HEK293 (cell line): Measurements from ENCODE around the gene RHBDD1.

Experiments used
- CTCF ChIA-PET: fragments of 350-600 bp; formaldehyde crosslinking; extraction: SDS; loops from one replicate; lab custom pipeline; 2021; ENCODE audit warnings: antibody characterized with exemption; lab: Yijun Ruan, JAX
- POLR2A ChIA-PET: fragments of 300-600 bp; formaldehyde crosslinking; extraction: SDS; loops from one replicate; lab custom pipeline; 2020; ENCODE audit warnings: antibody characterized with exemption, inconsistent platforms; lab: Yijun Ruan, JAX
- H3K27ac ChIP-seq: fragments of 200-500 bp; sonication (Bioruptor generic); 2 replicates; pipeline ENCODE4 v1.5.1; 2014; ENCODE audit warnings: low read depth, low read length, control low read depth, inconsistent platforms; ENCODE audit errors: extremely low read depth
- H3K36me3 ChIP-seq, 2 experiments: fragments of 200-500 bp in 1 of 2; sonication (Bioruptor generic) in 1 of 2; 1 replicate in 1 of 2; 2 replicates in 1 of 2; pipeline ENCODE4 v1.5.1; 2014 to 2017; ENCODE audit warnings: inconsistent platforms in 2 of 2, low read length in 2 of 2; ENCODE audit not compliant: control insufficient read depth in 2 of 2, insufficient read depth in 1 of 2
- H3K4me1 ChIP-seq: fragments of 200-500 bp; sonication (Bioruptor generic); 2 replicates; pipeline ENCODE4 v1.5.1; 2014; ENCODE audit warnings: mild to moderate bottlenecking, low read length, inconsistent platforms; ENCODE audit not compliant: control insufficient read depth, insufficient read depth
- H3K4me3 ChIP-seq: 2 replicates; pipeline ENCODE4 v1.5.1; 2011; ENCODE audit warnings: low read depth, mild to moderate bottlenecking, control low read depth, low read length, moderate library complexity
- H3K9me3 ChIP-seq: fragments of 200-500 bp; sonication (Bioruptor generic); 2 replicates; pipeline ENCODE4 v1.5.1; 2014; ENCODE audit warnings: low read depth, low read length, inconsistent platforms; ENCODE audit not compliant: control insufficient read depth, insufficient read depth
- HOXD13 ChIP-seq: sonication (generic); formaldehyde crosslinking; IDR thresholded peaks from 2 replicates; pipeline ENCODE4 v1.8.0; 2022; ENCODE audit warnings: missing genetic modification reagents, borderline replicate concordance
- INSM2 ChIP-seq: fragments of 450-650 bp; formaldehyde crosslinking; IDR thresholded peaks from 2 replicates; pipeline ENCODE4 v1.5.1; 2016; ENCODE audit warnings: missing biosample characterization, missing genetic modification characterization
- OSR2 ChIP-seq: fragments of 450-650 bp; formaldehyde crosslinking; IDR thresholded peaks from 2 replicates; pipeline ENCODE4 v1.5.1; 2016; ENCODE audit warnings: missing biosample characterization, missing genetic modification characterization
- ZBTB20 ChIP-seq: fragments of 450-650 bp; formaldehyde crosslinking; IDR thresholded peaks from 2 replicates; pipeline ENCODE4 v1.5.1; 2016; ENCODE audit warnings: missing biosample characterization, missing genetic modification characterization
- ZBTB26 ChIP-seq: fragments of 450-650 bp; formaldehyde crosslinking; optimal IDR thresholded peaks from 2 replicates; pipeline ENCODE3; 2016; ENCODE audit warnings: missing biosample characterization, mild to moderate bottlenecking, missing genetic modification characterization
- ZIC2 ChIP-seq: fragments of 450-650 bp; formaldehyde crosslinking; IDR thresholded peaks from 2 replicates; pipeline ENCODE4 v1.5.1; 2016; ENCODE audit warnings: missing biosample characterization, missing genetic modification characterization
- ZNF121 ChIP-seq: fragments of 450-650 bp; formaldehyde crosslinking; IDR thresholded peaks from 2 replicates; pipeline ENCODE4 v1.5.1; 2016; ENCODE audit warnings: missing biosample characterization, missing genetic modification characterization
- ZNF16 ChIP-seq: fragments of 450-650 bp; formaldehyde crosslinking; IDR thresholded peaks from 2 replicates; pipeline ENCODE4 v1.5.1; 2016; ENCODE audit warnings: low read depth, missing biosample characterization, missing genetic modification characterization
- ZNF174 ChIP-seq: fragments of 450-650 bp; formaldehyde crosslinking; IDR thresholded peaks from 2 replicates; pipeline ENCODE4 v1.5.0; 2017; ENCODE audit warnings: missing biosample characterization, mild to moderate bottlenecking, missing genetic modification characterization
- ZNF23 ChIP-seq: fragments of 450-650 bp; formaldehyde crosslinking; IDR thresholded peaks from 2 replicates; pipeline ENCODE4 v1.5.1; 2016; ENCODE audit warnings: missing biosample characterization, missing genetic modification characterization, borderline replicate concordance
- ZNF596 ChIP-seq: fragments of 450-650 bp; IDR thresholded peaks from 2 replicates; pipeline ENCODE4 v1.5.0; 2018; ENCODE audit warnings: missing biosample characterization, mild to moderate bottlenecking, missing genetic modification characterization, moderate library complexity
- ZNF621 ChIP-seq: fragments of 450-650 bp; formaldehyde crosslinking; IDR thresholded peaks from 2 replicates; pipeline ENCODE4 v1.5.1; 2017; ENCODE audit warnings: missing biosample characterization, missing genetic modification characterization
- ZNF664 ChIP-seq: fragments of 450-650 bp; formaldehyde crosslinking; IDR thresholded peaks from 2 replicates; pipeline ENCODE4 v1.5.1; 2016; ENCODE audit warnings: missing biosample characterization, missing genetic modification characterization
- ZSCAN18 ChIP-seq: fragments of 450-650 bp; formaldehyde crosslinking; IDR thresholded peaks from 2 replicates; pipeline ENCODE4 v1.5.1; 2016; ENCODE audit warnings: missing biosample characterization, missing genetic modification characterization
- TF ChIP-seq, protein P1 (sequence below): fragments of 450-650 bp; formaldehyde crosslinking; IDR thresholded peaks from 2 replicates; pipeline ENCODE4 v1.5.1; 2016; ENCODE audit warnings: missing biosample characterization, missing genetic modification characterization
- TF ChIP-seq, protein P2 (sequence below): fragments of 450-650 bp; formaldehyde crosslinking; IDR thresholded peaks from 2 replicates; pipeline ENCODE4 v1.5.1; 2016; ENCODE audit warnings: missing biosample characterization, missing genetic modification characterization

The RHBDD1 gene

DNA sequence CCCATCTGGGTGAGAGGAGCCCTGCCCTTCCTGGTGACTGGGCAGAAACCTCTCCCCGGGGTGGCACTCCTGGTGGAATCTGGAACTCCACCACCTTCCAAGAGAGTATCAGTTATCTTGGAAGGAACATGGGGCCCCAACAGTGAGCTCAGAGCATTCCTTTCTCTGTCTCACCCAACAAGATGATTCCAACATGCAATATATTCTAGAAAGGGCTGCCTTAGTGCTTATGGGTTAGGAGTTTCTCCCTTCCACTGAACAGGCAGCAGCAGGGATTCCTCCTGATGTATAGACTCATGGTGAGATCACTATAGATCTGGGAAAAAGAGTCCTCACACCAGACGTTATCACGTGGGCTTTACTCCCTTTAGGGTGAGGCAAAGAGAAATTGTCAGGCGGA, 181.0 kb downstream of the RHBDD1 start (continued):
- TF ChIP-seq, protein P1, sequence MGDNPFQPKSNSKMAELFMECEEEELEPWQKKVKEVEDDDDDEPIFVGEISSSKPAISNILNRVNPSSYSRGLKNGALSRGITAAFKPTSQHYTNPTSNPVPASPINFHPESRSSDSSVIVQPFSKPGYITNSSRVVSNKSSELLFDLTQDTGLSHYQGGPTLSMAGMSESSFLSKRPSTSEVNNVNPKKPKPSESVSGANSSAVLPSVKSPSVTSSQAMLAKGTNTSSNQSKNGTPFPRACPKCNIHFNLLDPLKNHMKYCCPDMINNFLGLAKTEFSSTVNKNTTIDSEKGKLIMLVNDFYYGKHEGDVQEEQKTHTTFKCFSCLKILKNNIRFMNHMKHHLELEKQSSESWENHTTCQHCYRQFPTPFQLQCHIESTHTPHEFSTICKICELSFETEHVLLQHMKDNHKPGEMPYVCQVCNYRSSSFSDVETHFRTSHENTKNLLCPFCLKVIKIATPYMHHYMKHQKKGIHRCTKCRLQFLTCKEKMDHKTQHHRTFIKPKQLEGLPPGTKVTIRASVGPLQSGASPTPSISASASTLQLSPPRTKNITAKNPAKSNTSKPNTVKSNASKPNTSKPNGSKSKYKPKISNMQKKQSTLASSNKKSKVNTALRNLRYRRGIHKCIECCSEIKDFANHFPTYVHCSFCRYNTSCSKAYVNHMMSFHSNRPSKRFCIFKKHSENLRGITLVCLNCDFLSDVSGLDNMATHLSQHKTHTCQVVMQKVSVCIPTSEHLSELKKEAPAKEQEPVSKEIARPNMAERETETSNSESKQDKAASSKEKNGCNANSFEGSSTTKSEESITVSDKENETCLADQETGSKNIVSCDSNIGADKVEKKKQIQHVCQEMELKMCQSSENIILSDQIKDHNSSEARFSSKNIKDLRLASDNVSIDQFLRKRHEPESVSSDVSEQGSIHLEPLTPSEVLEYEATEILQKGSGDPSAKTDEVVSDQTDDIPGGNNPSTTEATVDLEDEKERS (tag by site-specific recombination) = no peak
- TF ChIP-seq ZNF664 (tag by site-specific recombination) (no peak), ZNF23 (tag by site-specific recombination) (no peak)

DNA sequence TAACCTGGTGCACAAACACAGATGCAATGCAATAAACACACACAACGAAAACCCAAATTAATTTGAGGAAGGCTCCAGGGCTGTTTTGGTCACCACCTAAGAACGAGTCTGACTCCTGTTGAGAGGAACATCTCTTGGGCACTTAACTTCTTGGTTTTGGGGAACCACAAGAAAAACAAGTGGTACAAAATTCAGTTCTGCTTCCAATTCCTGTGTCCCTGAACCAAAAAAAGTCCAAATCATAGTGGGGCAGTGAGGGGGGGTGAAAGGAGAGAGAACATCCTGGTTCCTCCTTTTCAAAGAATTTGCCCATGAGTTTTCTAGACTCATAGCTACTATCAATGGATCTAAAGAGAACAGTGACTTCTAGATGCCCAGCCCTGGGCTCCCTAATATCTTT, 184.6 kb downstream of the RHBDD1 start:
- Histone ChIP-seq H3K4me3 (no peak overlapping the region), H3K36me3 (no peaks in the 10 kb centered on the region; a peak in 1 of 3 replicates), H3K4me1 (no peaks in the 10 kb centered on the region), H3K9me3 (no peaks in the 10 kb centered on the region), H3K27ac (no peak overlapping the region)
- ChIA-PET CTCF (interaction anchor here (1.3 kb wide), 1 partner anchor 13 kb away, joined by 3 read pairs; no protein-coding TSS in a partner anchor), POLR2A (no interaction called here)
- TF ChIP-seq ZBTB26 (tag by site-specific recombination) = no peak
- no peak for TF ChIP-seq ZNF596 (tag by site-specific recombination)
- TF ChIP-seq INSM2 (tag by site-specific recombination) = no peak

DNA sequence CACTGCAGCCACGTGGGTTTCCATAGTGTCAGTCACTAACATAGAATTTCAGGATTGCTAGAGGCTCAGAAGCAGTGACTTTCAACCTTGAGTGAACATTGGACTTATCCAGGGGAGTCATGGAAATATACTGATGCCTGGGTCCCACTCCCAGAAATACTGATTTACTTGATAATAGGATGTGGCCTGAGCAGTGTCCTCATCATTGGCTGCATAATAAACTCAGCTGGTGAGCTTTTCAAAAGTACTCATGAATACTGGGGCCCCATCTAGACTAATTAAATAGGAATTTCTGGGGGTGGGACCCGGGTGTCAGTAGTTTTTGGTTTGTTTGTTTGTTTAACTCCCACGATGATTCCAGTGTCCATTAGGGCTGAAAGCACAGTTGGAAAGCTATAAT, 186.8 kb downstream of the RHBDD1 start:
- ChIA-PET POLR2A (no interaction called here), CTCF (interaction anchor here (1.5 kb wide), 1 partner anchor 11 kb away, joined by 7 read pairs; no protein-coding TSS in a partner anchor)
- H3K27ac ChIP-seq = no peak overlapping the region
- H3K4me1 ChIP-seq = no peaks in the 10 kb centered on the region
- H3K9me3 ChIP-seq = no peaks in the 10 kb centered on the region
- no peak for TF ChIP-seq HOXD13 (CRISPR knock-in tag)
- TF ChIP-seq ZNF121 = no peak
- TF ChIP-seq ZBTB20 = no peak
- TF ChIP-seq ZNF621 = no peak
- no peak for TF ChIP-seq ZNF16 (tag by site-specific recombination)
- H3K36me3 ChIP-seq = no peaks in the 10 kb centered on the region; a peak in 1 of 3 replicates
- H3K4me3 ChIP-seq = no peak overlapping the region

DNA sequence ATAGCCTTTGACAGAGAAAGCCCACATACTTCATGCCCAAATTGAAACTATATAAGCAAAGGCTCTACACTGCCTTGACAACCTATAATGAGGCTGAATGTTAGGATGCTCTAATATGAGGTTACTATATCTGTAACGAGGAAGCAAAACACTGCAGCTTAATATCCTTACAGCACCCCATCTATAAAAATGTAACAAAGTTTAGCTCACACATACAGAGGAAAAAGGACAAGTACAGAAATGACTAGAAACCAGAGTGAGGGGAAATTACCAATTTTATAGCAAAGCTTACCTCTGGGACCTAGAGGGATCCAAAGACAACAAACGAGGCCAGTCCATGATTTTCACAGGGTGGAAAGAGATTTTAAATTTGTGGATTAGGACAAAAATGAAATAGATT, 189.7 kb downstream of the RHBDD1 start:
- H3K27ac ChIP-seq = no peak overlapping the region
- H3K36me3 ChIP-seq = no peaks in the 10 kb centered on the region; a peak in 1 of 3 replicates
- no peaks in the 10 kb centered on the region for H3K9me3 ChIP-seq
- no peak overlapping the region for H3K4me3 ChIP-seq
- no peaks in the 10 kb centered on the region for H3K4me1 ChIP-seq
- POLR2A ChIA-PET = no interaction called here
- CTCF ChIA-PET = interaction anchor here (0.6 to 1.4 kb wide), 3 partner anchors 8 to 916 kb away, joined by 3 to 8 read pairs (median 3); no protein-coding TSS in a partner anchor
- TF ChIP-seq ZNF16 (tag by site-specific recombination) (no peak), OSR2 (tag by site-specific recombination) (no peak), ZNF174 (tag by site-specific recombination) (no peak), ZSCAN18 (tag by site-specific recombination) (no peak), ZIC2 (tag by site-specific recombination) (no peak)
- TF ChIP-seq, protein P2, sequence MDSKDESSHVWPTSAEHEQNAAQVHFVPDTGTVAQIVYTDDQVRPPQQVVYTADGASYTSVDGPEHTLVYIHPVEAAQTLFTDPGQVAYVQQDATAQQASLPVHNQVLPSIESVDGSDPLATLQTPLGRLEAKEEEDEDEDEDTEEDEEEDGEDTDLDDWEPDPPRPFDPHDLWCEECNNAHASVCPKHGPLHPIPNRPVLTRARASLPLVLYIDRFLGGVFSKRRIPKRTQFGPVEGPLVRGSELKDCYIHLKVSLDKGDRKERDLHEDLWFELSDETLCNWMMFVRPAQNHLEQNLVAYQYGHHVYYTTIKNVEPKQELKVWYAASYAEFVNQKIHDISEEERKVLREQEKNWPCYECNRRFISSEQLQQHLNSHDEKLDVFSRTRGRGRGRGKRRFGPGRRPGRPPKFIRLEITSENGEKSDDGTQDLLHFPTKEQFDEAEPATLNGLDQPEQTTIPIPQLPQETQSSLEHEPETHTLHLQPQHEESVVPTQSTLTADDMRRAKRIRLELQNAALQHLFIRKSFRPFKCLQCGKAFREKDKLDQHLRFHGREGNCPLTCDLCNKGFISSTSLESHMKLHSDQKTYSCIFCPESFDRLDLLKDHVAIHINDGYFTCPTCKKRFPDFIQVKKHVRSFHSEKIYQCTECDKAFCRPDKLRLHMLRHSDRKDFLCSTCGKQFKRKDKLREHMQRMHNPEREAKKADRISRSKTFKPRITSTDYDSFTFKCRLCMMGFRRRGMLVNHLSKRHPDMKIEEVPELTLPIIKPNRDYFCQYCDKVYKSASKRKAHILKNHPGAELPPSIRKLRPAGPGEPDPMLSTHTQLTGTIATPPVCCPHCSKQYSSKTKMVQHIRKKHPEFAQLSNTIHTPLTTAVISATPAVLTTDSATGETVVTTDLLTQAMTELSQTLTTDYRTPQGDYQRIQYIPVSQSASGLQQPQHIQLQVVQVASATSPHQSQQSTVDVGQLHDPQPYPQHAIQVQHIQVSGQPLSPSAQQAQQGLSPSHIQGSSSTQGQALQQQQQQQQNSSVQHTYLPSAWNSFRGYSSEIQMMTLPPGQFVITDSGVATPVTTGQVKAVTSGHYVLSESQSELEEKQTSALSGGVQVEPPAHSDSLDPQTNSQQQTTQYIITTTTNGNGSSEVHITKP = no peak
